ENCODE data around the gene SCGB3A2. TPM values are rescaled to one million over a fixed set of nuclear protein-coding genes. Genes with fewer than 3 reads are reported as not detected.

SCGB3A2 gene
- total and polyA plus RNA-seq, 2 experiments from 2014 or later: not detected

DNA sequence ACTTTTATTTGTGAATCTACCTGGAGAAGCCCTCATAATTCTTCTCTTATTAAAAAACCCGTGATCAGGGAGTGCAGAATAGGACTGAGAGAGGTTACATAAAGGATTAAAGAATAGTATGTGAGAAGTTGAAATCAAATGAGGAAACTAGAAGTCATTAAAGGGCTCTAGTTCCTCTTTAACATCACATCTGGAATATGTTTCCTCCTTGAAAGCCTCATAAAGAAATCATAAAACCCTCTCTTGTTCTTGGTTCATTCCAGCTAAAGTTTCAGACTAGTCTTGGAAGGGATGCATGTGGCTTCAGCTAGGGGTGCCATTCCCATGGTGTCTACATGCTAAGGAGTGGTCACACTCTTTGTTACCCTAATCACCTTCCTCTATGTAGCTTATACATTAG, 33.5 kb downstream of the SCGB3A2 start:
- Histone ChIP-seq H3K4me2 (ENCODE audit: unreplicated experiment) (no peak overlapping the region), H3K9ac (no peak overlapping the region), H3K4me3 (no peak overlapping the region), H3F3A (ENCODE audit: insufficient read depth) (no peaks in the 10 kb centered on the region), H3K9me2 (ENCODE audit: insufficient read depth) (no peaks in the 10 kb centered on the region; the same call in 1 of the 2 replicates), H4K20me1 (ENCODE audit: insufficient read depth) (no peaks in the 10 kb centered on the region), H3K27ac (no peak overlapping the region), H3K79me2 (ENCODE audit: insufficient read depth) (no peaks in the 10 kb centered on the region), H3K36me3 (ENCODE audit: low read depth) (no peaks in the 10 kb centered on the region), H3K27me3 (replicated peaks; ENCODE audit: insufficient read depth) (no peaks in the 10 kb centered on the region), H3K4me1 (ENCODE audit: insufficient read depth) (no peaks in the 10 kb centered on the region), H2AFZ (no peak overlapping the region), H3K9me3 (ENCODE audit: low read depth) (no peaks in the 10 kb centered on the region)
- WGBS, 2 experiments (ENCODE audit: low coverage in 1 of 2, low lambda C conversion rate in 2 of 2, missing lambda C conversion rate in 2 of 2): 0 to 4% methylated on average over 1 of the region's 1 CpG
- TF ChIP-seq EZH2 (IDR thresholded peaks at IDR 0.05; ENCODE audit: insufficient read depth, poor library complexity, severe bottlenecking) (no peak), EZH2phosphoT487 (IDR thresholded peaks at IDR 0.05; ENCODE audit: insufficient read depth, low read depth) (no peak)
- in situ Hi-C loops (cut with MboI): no loop called here
- DNase-seq: no peak

DNA sequence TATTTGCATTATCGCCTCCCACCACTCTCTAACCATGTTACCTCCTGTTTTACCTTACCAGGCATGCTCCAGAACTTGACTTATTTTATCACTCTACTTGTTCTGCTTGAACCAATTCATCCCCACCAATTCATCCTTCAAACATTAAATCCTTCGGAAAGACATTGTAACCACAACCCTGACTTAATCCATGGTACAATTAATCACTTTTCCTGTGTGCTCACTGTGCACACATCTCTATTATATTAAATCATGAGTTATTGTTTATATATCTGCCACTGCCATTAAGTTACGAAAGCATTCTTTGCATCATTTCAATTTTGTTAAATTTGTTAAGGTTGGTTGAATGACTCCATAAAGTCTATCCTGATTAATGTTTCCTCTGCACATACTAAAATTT, 35.3 kb downstream of the SCGB3A2 start:
- no peak overlapping the region for H2AFZ ChIP-seq
- WGBS, 2 experiments (ENCODE audit: low coverage in 1 of 2, low lambda C conversion rate in 2 of 2, missing lambda C conversion rate in 2 of 2): 30 to 34% methylated on average over 3 of the region's 3 CpGs

GRCh38 chr5:147918101-147918685, 39.7 kb downstream of the SCGB3A2 start:
- Histone ChIP-seq H3K27me3 (replicated peaks; ENCODE audit: insufficient read depth) (no peaks in the 10 kb centered on the region), H2AFZ (no peak overlapping the region), H3K9me2 (ENCODE audit: insufficient read depth) (no peaks in the 10 kb centered on the region), H3F3A (ENCODE audit: insufficient read depth) (no peaks in the 10 kb centered on the region), H3K9ac (no peak overlapping the region), H3K4me1 (ENCODE audit: insufficient read depth) (no peaks in the 10 kb centered on the region), H3K27ac (no peak overlapping the region), H3K4me2 (ENCODE audit: unreplicated experiment) (no peak overlapping the region), H4K20me1 (ENCODE audit: insufficient read depth) (no peaks in the 10 kb centered on the region), H3K4me3 (no peak overlapping the region), H3K36me3 (ENCODE audit: low read depth) (no peaks in the 10 kb centered on the region), H3K9me3 (ENCODE audit: low read depth) (no peaks in the 10 kb centered on the region), H3K79me2 (ENCODE audit: insufficient read depth) (no peaks in the 10 kb centered on the region)
- WGBS, 2 experiments (ENCODE audit: low coverage in 1 of 2, low lambda C conversion rate in 2 of 2, missing lambda C conversion rate in 2 of 2): 14 to 17% methylated on average over 2 of the region's 2 CpGs
- TF ChIP-seq EZH2 (IDR thresholded peaks at IDR 0.05; ENCODE audit: insufficient read depth, poor library complexity, severe bottlenecking): no peak
- no peak for TF ChIP-seq EZH2phosphoT487 (IDR thresholded peaks at IDR 0.05; ENCODE audit: insufficient read depth, low read depth)
- DNase-seq: peak; percentile 22
- in situ Hi-C loops (cut with MboI): no loop called here

More for the DNA sequence above, 35.3 kb downstream of the SCGB3A2 start:
- H4K20me1 ChIP-seq (ENCODE audit: insufficient read depth): no peaks in the 10 kb centered on the region
- H3F3A ChIP-seq (ENCODE audit: insufficient read depth): no peaks in the 10 kb centered on the region
- no peak for TF ChIP-seq EZH2phosphoT487 (IDR thresholded peaks at IDR 0.05; ENCODE audit: insufficient read depth, low read depth)
- TF ChIP-seq EZH2 (IDR thresholded peaks at IDR 0.05; ENCODE audit: insufficient read depth, poor library complexity, severe bottlenecking): no peak
- in situ Hi-C loops (cut with MboI): no loop called here
- H3K9me2 ChIP-seq (ENCODE audit: insufficient read depth): no peaks in the 10 kb centered on the region
- no peaks in the 10 kb centered on the region for H3K27me3 ChIP-seq (replicated peaks; ENCODE audit: insufficient read depth)
- no peak overlapping the region for H3K9ac ChIP-seq
- no peaks in the 10 kb centered on the region for H3K36me3 ChIP-seq (ENCODE audit: low read depth)
- H3K4me3 ChIP-seq: no peak overlapping the region
- no peak overlapping the region for H3K4me2 ChIP-seq (ENCODE audit: unreplicated experiment)
- H3K4me1 ChIP-seq (ENCODE audit: insufficient read depth): no peaks in the 10 kb centered on the region
- no peak for DNase-seq
- H3K27ac ChIP-seq: no peak overlapping the region
- no peaks in the 10 kb centered on the region for H3K9me3 ChIP-seq (ENCODE audit: low read depth)
- no peaks in the 10 kb centered on the region for H3K79me2 ChIP-seq (ENCODE audit: insufficient read depth)

- Histone ChIP-seq H3K27me3 (replicated peaks; ENCODE audit: insufficient read depth) (no peaks in the 10 kb centered on the region), H3K4me2 (ENCODE audit: unreplicated experiment) (no peak overlapping the region), H3K9ac (no peak overlapping the region), H3K4me1 (ENCODE audit: insufficient read depth) (no peaks in the 10 kb centered on the region), H3K79me2 (ENCODE audit: insufficient read depth) (no peaks in the 10 kb centered on the region), H3K9me3 (ENCODE audit: low read depth) (no peaks in the 10 kb centered on the region), H4K20me1 (ENCODE audit: insufficient read depth) (no peaks in the 10 kb centered on the region), H3K36me3 (ENCODE audit: low read depth) (no peaks in the 10 kb centered on the region), H3K4me3 (no peak overlapping the region), H3F3A (ENCODE audit: insufficient read depth) (no peaks in the 10 kb centered on the region), H3K27ac (no peak overlapping the region), H3K9me2 (ENCODE audit: insufficient read depth) (no peaks in the 10 kb centered on the region), H2AFZ (no peak overlapping the region)
- in situ Hi-C loops (cut with MboI): no loop called here
- DNase-seq: no peak
- TF ChIP-seq EZH2 (IDR thresholded peaks at IDR 0.05; ENCODE audit: insufficient read depth, poor library complexity, severe bottlenecking): no peak
- no peak for TF ChIP-seq EZH2phosphoT487 (IDR thresholded peaks at IDR 0.05; ENCODE audit: insufficient read depth, low read depth)
- 36 to 37% methylated on average over 3 of the region's 3 CpGs for WGBS, 2 experiments (ENCODE audit: low coverage in 1 of 2, low lambda C conversion rate in 2 of 2, missing lambda C conversion rate in 2 of 2)
Measured at GRCh38 chr5:147918899-147919298, 40.4 kb downstream of the SCGB3A2 start.

All from GM23248 (cell line).